GM18867 (cell line): ENCODE data around the gene GRK1.
"Not testable (repeated sequence)": the region's sequence is repeated elsewhere in the genome, so short reads cannot be mapped to it uniquely, and the experiment has no call there.

Experiments
- ATAC-seq: cut with Tn5 transposase; IDR thresholded peaks from one replicate; pipeline ENCODE4 v1.9.1; 2021; ENCODE audit warnings: mild to moderate bottlenecking, moderate library complexity; ENCODE audit not compliant: unreplicated experiment

The GRK1 gene

GRCh38 chr13:113742445-113743120 is 75.6 kb downstream of the GRK1 start:
- ATAC-seq: no peak

GRCh38 chr13:113743366-113744195 is 76.6 kb downstream of the GRK1 start:
- no peak for ATAC-seq

- no peak for ATAC-seq
These were observed 77.4 kb downstream of the GRK1 start for GRCh38 chr13:113744197-113745000.

GRCh38 chr13:113745059-113745458 is 78.0 kb downstream of the GRK1 start:
- no peak for ATAC-seq

GRCh38 chr13:113745500-113746142 is 78.6 kb downstream of the GRK1 start:
- ATAC-seq: not testable (repeated sequence)

GRCh38 chr13:113746143-113746525 is 79.1 kb downstream of the GRK1 start:
- ATAC-seq: no peak

- no peak for ATAC-seq
These were observed 79.7 kb downstream of the GRK1 start for GRCh38 chr13:113746671-113747070.

- no peak for ATAC-seq
These were observed 80.3 kb downstream of the GRK1 start for GRCh38 chr13:113747291-113747833.

- no peak for ATAC-seq
These were observed 81.3 kb downstream of the GRK1 start for GRCh38 chr13:113748101-113748861.

- ATAC-seq: no peak
These were observed 81.9 kb downstream of the GRK1 start for GRCh38 chr13:113748862-113749451.

- no peak for ATAC-seq
These were observed 82.5 kb downstream of the GRK1 start for GRCh38 chr13:113749507-113749906.

- ATAC-seq: no peak
These were observed 82.9 kb downstream of the GRK1 start for GRCh38 chr13:113749967-113750366.

GRCh38 chr13:113750554-113751399 is 83.8 kb downstream of the GRK1 start:
- ATAC-seq: no peak

- no peak for ATAC-seq
These were observed 84.5 kb downstream of the GRK1 start for GRCh38 chr13:113751491-113751890.

- not testable (repeated sequence) for ATAC-seq
These were observed 85.4 kb downstream of the GRK1 start for GRCh38 chr13:113752211-113752986.

- ATAC-seq: no peak
These were observed 86.2 kb downstream of the GRK1 start for GRCh38 chr13:113753171-113753570.

- ATAC-seq: no peak
These were observed 87.2 kb downstream of the GRK1 start for GRCh38 chr13:113754242-113754641.

- ATAC-seq: no peak
These were observed 87.7 kb downstream of the GRK1 start for GRCh38 chr13:113754691-113755090.
